Endothelial cell (in vitro differentiated cells): ENCODE results near the gene DAAM1. TPM values are rescaled to one million over a fixed set of nuclear protein-coding genes. Genes with fewer than 3 reads are reported as not detected.

Experiments used
- DNase-seq: peaks from one replicate; pipeline ENCODE4 v3.0.0; 2021; ENCODE audit warnings: low spot score
- H3K27ac Mint-ChIP-seq: one replicate; pipeline ENCODE4 v1.8.0; 2021; ENCODE audit warnings: mixed read lengths, inconsistent platforms; ENCODE audit not compliant: unreplicated experiment
- H3K27me3 Mint-ChIP-seq: one replicate; pipeline ENCODE4 v1.8.0; 2021; ENCODE audit warnings: mild to moderate bottlenecking, moderate library complexity, mixed read lengths, inconsistent platforms; ENCODE audit not compliant: unreplicated experiment
- H3K36me3 Mint-ChIP-seq: one replicate; pipeline ENCODE4 v1.8.0; 2021; ENCODE audit warnings: mild to moderate bottlenecking, low read depth, mixed read lengths, inconsistent platforms; ENCODE audit not compliant: unreplicated experiment
- H3K4me1 Mint-ChIP-seq: one replicate; pipeline ENCODE4 v1.8.0; 2021; ENCODE audit warnings: mild to moderate bottlenecking, mixed read lengths, inconsistent platforms; ENCODE audit not compliant: unreplicated experiment
- H3K4me3 Mint-ChIP-seq: one replicate; pipeline ENCODE4 v1.8.0; 2021; ENCODE audit warnings: mild to moderate bottlenecking, mixed read lengths, inconsistent platforms; ENCODE audit not compliant: unreplicated experiment
- H3K9me3 Mint-ChIP-seq: one replicate; pipeline ENCODE4 v1.8.0; 2021; ENCODE audit warnings: mixed read lengths, inconsistent platforms; ENCODE audit not compliant: unreplicated experiment
- CTCF ChIP-seq: fragments of 200-600 bp; sonication (generic); IDR thresholded peaks from one replicate; pipeline ENCODE4 v1.5.0; 2021; ENCODE audit warnings: antibody characterized with exemption; ENCODE audit not compliant: unreplicated experiment
- total RNA-seq: library from RNA; stranded (reverse); fragmentation: NEBNext Ultra II Directional; extraction: Animal tissue kit (Norgen Biotek cat#: 25700); gene quantifications from one replicate; pipeline ENCODE4 v1.2.1, GENCODE V29; 2021; ENCODE audit not compliant: unreplicated experiment

The DAAM1 gene
- total RNA-seq, 1 donor from 2014 or later: 103 TPM

- no peaks in the 10 kb centered on the region for H3K9me3 Mint-ChIP-seq
- H3K36me3 Mint-ChIP-seq: no peaks in the 10 kb centered on the region
- no peak overlapping the region for H3K27ac Mint-ChIP-seq
- TF ChIP-seq CTCF: no peak
- no peaks in the 10 kb centered on the region for H3K27me3 Mint-ChIP-seq
- peaks cover 12% of the 10 kb centered on the region for H3K4me1 Mint-ChIP-seq
- no peak overlapping the region for H3K4me3 Mint-ChIP-seq
- no peak for DNase-seq
Observed at GRCh38 chr14:59308673-59309072, 120.2 kb downstream of the DAAM1 start.

DNA sequence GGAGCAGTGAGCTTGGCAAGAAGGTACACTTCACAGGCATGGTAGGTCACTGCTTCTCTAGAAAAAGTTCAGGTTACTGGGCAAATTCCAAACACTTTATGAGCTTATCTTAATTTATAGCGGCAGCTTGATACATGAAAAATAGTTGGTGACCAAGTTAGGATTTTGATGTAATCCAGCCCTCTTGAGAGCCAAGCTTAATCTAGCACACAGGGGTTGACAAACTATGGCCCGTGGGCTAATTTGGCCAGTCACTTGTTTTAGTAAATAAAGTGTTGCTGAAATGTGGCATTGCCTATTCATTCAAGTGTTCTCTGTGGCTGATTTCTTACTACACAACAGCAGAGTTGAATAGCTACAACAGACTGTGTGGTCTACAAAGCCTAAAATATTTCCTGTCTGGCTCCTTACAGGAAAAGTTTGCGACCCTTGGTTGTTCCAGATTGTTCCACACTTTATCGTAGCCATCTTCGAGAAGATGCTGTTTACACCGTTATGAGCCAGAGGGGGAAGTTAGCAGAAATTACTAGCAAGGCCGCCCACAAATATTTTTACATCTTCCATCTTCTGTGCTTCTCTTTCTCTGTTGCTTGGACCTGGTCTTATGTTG, 120.9 kb downstream of the DAAM1 start:
- H3K9me3 Mint-ChIP-seq: no peaks in the 10 kb centered on the region
- no peak overlapping the region for H3K27ac Mint-ChIP-seq
- peaks cover 12% of the 10 kb centered on the region for H3K4me1 Mint-ChIP-seq
- no peaks in the 10 kb centered on the region for H3K27me3 Mint-ChIP-seq
- no peak for TF ChIP-seq CTCF
- H3K4me3 Mint-ChIP-seq: no peak overlapping the region
- no peaks in the 10 kb centered on the region for H3K36me3 Mint-ChIP-seq
- DNase-seq: no peak

DNA sequence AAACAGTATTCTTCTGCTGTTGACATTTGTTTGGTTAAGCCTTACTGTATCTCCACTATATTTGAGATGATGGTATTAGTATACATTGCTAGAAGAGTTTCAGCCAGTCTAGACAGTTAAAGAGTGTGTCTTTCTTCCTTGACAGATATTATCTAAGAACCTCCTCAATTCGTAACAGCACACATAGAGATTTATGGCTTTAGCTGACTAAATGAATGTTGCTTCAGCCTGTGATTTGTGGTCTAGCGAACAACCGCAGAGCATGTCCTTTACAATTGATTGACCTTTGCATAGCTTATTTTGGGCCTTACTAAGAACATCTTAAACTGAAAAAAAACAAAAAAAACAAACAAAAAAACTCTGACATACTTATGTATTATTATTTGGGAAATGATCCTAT, 122.2 kb downstream of the DAAM1 start:
- no peak for DNase-seq
- no peaks in the 10 kb centered on the region for H3K36me3 Mint-ChIP-seq
- TF ChIP-seq CTCF: no peak
- H3K4me3 Mint-ChIP-seq: no peak overlapping the region
- peaks cover 11% of the 10 kb centered on the region for H3K4me1 Mint-ChIP-seq
- H3K9me3 Mint-ChIP-seq: no peaks in the 10 kb centered on the region
- H3K27ac Mint-ChIP-seq: no peak overlapping the region
- no peaks in the 10 kb centered on the region for H3K27me3 Mint-ChIP-seq

- peaks cover 2% of the 10 kb centered on the region for H3K4me1 Mint-ChIP-seq
- no peak for TF ChIP-seq CTCF
- H3K27me3 Mint-ChIP-seq: no peaks in the 10 kb centered on the region
- no peaks in the 10 kb centered on the region for H3K36me3 Mint-ChIP-seq
- no peaks in the 10 kb centered on the region for H3K9me3 Mint-ChIP-seq
- H3K27ac Mint-ChIP-seq: no peak overlapping the region
- no peak for DNase-seq
- no peak overlapping the region for H3K4me3 Mint-ChIP-seq
Observed at GRCh38 chr14:59311723-59312122, 123.3 kb downstream of the DAAM1 start.

DNA sequence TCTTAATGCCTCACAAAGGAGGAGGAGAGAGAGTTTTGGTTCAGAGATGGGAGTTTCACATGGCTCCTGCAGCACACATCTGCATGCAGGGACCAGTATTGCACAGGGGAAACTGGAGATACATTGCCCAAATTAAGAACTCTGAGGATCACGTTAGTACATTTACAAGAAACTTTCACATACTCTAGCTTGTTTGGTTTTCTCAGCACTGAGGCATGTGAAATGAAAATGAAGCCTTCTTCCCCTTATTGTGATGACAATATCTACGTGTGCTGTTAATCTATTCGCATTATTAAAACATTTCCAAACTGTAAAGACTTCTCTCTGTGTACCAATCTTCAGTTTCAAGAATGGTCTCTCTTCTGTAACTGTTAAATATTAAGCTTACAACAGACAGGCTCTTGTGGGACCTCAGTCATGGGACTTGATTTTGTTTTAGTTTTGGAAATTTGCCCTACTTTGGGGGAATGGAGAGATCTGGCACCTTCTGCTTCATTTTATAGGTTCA, 124.7 kb downstream of the DAAM1 start:
- TF ChIP-seq CTCF: no peak
- Mint-ChIP-seq H3K27me3 (no peaks in the 10 kb centered on the region), H3K36me3 (no peaks in the 10 kb centered on the region), H3K4me1 (no peaks in the 10 kb centered on the region), H3K27ac (no peak overlapping the region), H3K9me3 (no peaks in the 10 kb centered on the region), H3K4me3 (no peak overlapping the region)
- no peak for DNase-seq
